ENCODE measurements around the gene ENPP6.

The ENPP6 gene

GRCh38 chr4:184217634-184218033, at the start of gene ENPP6:
TSS of gene ENPP6 (minus strand) at chr4:184217873. CDS start at chr4:184217819, 54 bp downstream.
- no peak for DNase-seq

- DNase-seq: no peak
These were observed 49.5 kb upstream of the ENPP6 start for GRCh38 chr4:184267206-184267608.

GRCh38 chr4:184265546-184266351, 48.1 kb upstream of the ENPP6 start:
- DNase-seq: no peak

- DNase-seq: peak; percentile 92
These were observed 46.4 kb upstream of the ENPP6 start for GRCh38 chr4:184263910-184264732.

GRCh38 chr4:184263461-184263860, 45.8 kb upstream of the ENPP6 start:
- no peak for DNase-seq

GRCh38 chr4:184262901-184263300, 45.2 kb upstream of the ENPP6 start:
- DNase-seq: no peak

- DNase-seq: no peak
These were observed 43.6 kb upstream of the ENPP6 start for GRCh38 chr4:184261246-184261645.

- no peak for DNase-seq
These were observed 42.2 kb upstream of the ENPP6 start for GRCh38 chr4:184259866-184260265.

- no peak for DNase-seq
These were observed 41.4 kb upstream of the ENPP6 start for GRCh38 chr4:184259081-184259480.

- no peak for DNase-seq
These were observed 38.4 kb upstream of the ENPP6 start for GRCh38 chr4:184255871-184256642.

GRCh38 chr4:184255361-184255760, 37.7 kb upstream of the ENPP6 start:
- DNase-seq: no peak

- DNase-seq: no peak
These were observed 35.4 kb upstream of the ENPP6 start for GRCh38 chr4:184253072-184253420.

GRCh38 chr4:184252136-184253071, 34.7 kb upstream of the ENPP6 start:
- DNase-seq: no peak

GRCh38 chr4:184251670-184251980, 34.0 kb upstream of the ENPP6 start:
- DNase-seq: no peak

- peak; percentile 66 for DNase-seq
These were observed 33.4 kb upstream of the ENPP6 start for GRCh38 chr4:184250795-184251669.

- DNase-seq: no peak
These were observed 30.5 kb upstream of the ENPP6 start for GRCh38 chr4:184248216-184248615.

GRCh38 chr4:184247421-184247820, 29.7 kb upstream of the ENPP6 start:
- DNase-seq: no peak

- DNase-seq: no peak
These were observed 28.8 kb upstream of the ENPP6 start for GRCh38 chr4:184246426-184246825.

GRCh38 chr4:184238072-184238745, 20.5 kb upstream of the ENPP6 start:
- no peak for DNase-seq

GRCh38 chr4:184237612-184238011, 19.9 kb upstream of the ENPP6 start:
- peak; percentile 29 for DNase-seq

- no peak for DNase-seq
These were observed 17.9 kb upstream of the ENPP6 start for GRCh38 chr4:184235526-184235925.
